HEK293T (cell line): ENCODE data around the gene GFI1B.

Experiments
- ARNT ChIP-seq: fragments of 450-650 bp; IDR thresholded peaks from 2 replicates; pipeline ENCODE4 v1.6.1; 2017; ENCODE audit warnings: mild to moderate bottlenecking
- BHLHE40 ChIP-seq: fragments of 450-650 bp; IDR thresholded peaks from 2 replicates; pipeline ENCODE4 v1.6.1; 2016; ENCODE audit warnings: mild to moderate bottlenecking, moderate library complexity, borderline replicate concordance
- ELF4 ChIP-seq: fragments of 450-650 bp; IDR thresholded peaks from 2 replicates; pipeline ENCODE4 v1.6.1; 2017; ENCODE audit warnings: antibody characterized with exemption
- FOXK2 ChIP-seq: fragments of 450-650 bp; IDR thresholded peaks from 2 replicates; pipeline ENCODE4 v1.6.1; 2016; ENCODE audit warnings: mild to moderate bottlenecking
- L3MBTL2 ChIP-seq: fragments of 450-650 bp; conservative IDR thresholded peaks from 2 replicates; pipeline ENCODE4 v1.6.1; 2016; ENCODE audit warnings: mild to moderate bottlenecking
- LEF1 ChIP-seq: fragments of 450-650 bp; IDR thresholded peaks from 2 replicates; pipeline ENCODE4 v1.6.1; 2017; ENCODE audit warnings: mild to moderate bottlenecking, borderline replicate concordance
- SUZ12 ChIP-seq: fragments of 450-650 bp; IDR thresholded peaks from 2 replicates; pipeline ENCODE4 v1.6.1; 2016; ENCODE audit warnings: mild to moderate bottlenecking
- TF ChIP-seq, protein P1 (sequence below): fragments of 450-650 bp; IDR thresholded peaks from 2 replicates; pipeline ENCODE4 v1.6.1; 2016

DNA sequence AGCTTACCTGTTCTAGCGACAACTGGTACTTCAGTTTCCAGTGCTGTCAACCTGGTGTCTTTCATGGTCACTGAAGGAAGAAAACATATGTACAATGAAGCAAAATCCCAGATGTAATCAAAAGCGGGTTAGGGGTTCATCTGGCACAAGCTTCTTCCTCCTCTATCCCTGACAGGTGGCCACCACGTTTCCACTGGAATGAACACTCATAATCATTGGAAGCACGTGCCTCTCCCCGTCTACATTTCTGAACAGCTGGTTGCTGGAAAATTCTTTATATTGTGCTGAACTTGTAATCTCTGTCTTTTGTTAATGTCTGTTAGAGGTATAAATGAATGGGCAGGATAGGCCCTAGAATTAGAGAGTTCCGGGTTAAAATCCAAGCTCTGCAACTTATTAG, 43.5 kb upstream of the GFI1B start:
- TF ChIP-seq SUZ12, result no peak
- no peak for TF ChIP-seq ARNT
- no peak for TF ChIP-seq ELF4
- no peak for TF ChIP-seq BHLHE40
- TF ChIP-seq, protein P1, sequence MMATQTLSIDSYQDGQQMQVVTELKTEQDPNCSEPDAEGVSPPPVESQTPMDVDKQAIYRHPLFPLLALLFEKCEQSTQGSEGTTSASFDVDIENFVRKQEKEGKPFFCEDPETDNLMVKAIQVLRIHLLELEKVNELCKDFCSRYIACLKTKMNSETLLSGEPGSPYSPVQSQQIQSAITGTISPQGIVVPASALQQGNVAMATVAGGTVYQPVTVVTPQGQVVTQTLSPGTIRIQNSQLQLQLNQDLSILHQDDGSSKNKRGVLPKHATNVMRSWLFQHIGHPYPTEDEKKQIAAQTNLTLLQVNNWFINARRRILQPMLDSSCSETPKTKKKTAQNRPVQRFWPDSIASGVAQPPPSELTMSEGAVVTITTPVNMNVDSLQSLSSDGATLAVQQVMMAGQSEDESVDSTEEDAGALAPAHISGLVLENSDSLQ, result no peak
- no peak for TF ChIP-seq LEF1
- TF ChIP-seq L3MBTL2, result no peak
- no peak for TF ChIP-seq FOXK2
